Fibroblast of pulmonary artery (primary cell): ENCODE measurements around the gene CCDC80.
A peak's percentile ranks its signal among the peaks of the same experiment; 100 is the strongest.

Experiments
- DNase-seq: peaks from one replicate; pipeline ENCODE4 v3.0.0-alpha.2; 2010; ENCODE audit warnings: low read depth
- H3K4me3 ChIP-seq: replicated peaks from 2 replicates; pipeline ENCODE4 v1.5.1; 2011; ENCODE audit warnings: low read depth, mild to moderate bottlenecking, control low read depth, low read length, moderate library complexity
- TF ChIP-seq, protein P1 (sequence below): IDR thresholded peaks from 2 replicates; pipeline ENCODE4 v1.5.1; 2011; ENCODE audit warnings: mild to moderate bottlenecking, control low read depth, low read length, inconsistent platforms; ENCODE audit errors: missing control alignments

The CCDC80 gene

DNA sequence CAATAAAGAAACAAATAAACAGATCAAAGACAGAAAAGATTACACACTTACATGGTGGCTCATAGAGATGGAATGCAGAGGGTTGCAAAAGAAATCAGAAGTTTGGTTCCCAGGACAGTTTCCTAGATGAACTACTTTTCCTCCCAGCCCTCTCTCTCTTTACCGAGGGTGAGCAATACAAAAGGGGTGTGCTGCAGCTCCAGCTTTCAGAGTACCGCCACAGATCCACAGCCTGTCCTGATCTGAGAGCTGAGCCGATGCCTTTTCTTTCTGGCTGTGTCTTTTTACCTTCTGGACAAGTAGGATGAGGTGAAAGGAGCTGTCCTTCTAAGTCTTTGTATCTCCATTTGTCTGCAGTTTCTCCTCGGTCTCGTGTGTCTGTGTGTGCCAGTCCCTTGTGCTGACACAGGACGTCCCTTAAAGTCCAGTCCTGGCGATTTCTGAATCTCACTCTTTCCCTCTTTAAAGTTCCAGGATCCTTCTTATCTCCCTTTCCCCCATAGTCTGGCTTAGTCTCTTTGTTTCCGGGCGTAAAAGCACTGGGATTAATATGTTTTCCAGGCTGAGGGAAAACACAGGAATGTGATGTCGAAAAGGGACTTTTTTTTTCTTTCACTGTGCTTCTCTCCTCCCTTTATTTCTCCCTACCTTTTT is 540 bp downstream of the CCDC80 start:
- DNase-seq, result peak; percentile 90
- TF ChIP-seq, protein P1, sequence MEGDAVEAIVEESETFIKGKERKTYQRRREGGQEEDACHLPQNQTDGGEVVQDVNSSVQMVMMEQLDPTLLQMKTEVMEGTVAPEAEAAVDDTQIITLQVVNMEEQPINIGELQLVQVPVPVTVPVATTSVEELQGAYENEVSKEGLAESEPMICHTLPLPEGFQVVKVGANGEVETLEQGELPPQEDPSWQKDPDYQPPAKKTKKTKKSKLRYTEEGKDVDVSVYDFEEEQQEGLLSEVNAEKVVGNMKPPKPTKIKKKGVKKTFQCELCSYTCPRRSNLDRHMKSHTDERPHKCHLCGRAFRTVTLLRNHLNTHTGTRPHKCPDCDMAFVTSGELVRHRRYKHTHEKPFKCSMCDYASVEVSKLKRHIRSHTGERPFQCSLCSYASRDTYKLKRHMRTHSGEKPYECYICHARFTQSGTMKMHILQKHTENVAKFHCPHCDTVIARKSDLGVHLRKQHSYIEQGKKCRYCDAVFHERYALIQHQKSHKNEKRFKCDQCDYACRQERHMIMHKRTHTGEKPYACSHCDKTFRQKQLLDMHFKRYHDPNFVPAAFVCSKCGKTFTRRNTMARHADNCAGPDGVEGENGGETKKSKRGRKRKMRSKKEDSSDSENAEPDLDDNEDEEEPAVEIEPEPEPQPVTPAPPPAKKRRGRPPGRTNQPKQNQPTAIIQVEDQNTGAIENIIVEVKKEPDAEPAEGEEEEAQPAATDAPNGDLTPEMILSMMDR, result no peak
- peak overlapping the region; percentile 67 for H3K4me3 ChIP-seq

DNA sequence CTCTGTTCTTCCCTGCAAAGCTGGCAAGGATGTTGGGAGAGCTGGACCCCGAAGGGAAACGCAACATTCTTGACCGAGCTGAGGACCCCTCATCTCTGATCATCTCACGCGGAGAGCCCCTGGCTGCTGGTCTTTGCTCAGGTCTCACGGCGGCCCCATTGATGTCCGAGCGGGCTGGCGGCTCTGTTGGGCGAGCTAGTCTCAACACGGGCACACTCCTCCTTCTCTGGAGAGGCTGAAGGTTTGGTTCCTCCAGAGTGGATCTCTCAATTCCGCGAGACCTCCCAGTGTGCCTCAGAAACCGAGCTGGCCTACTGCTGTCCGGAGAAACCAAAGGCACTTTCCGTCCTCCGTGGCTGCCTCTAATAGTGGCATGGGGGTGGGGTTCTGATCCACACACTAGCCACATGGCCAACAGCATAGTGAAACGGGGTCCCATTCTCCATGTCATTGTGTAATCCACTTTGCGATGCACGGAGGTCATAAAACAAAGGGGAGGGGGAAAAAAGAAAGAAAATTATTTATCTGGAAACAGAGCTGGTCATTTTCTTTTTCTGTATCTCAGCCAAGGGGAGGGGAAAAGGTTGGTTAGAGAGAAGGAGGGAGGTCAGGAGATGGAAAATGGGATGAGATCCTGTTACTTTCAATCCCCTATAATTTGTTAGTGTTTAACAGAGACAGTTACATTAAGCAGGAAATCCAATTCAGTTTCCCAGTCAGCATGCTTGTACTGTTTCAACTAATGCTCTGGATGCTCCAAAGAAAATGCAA is 1.3 kb downstream of the CCDC80 start:
- peak overlapping the region; percentile 67 for H3K4me3 ChIP-seq
- DNase-seq, result no peak
- TF ChIP-seq, protein P1, result no peak

GRCh38 chr3:112638327-112639020 is 2.5 kb downstream of the CCDC80 start:
- H3K4me3 ChIP-seq, result peak overlapping the region; percentile 67
- TF ChIP-seq, protein P1, result no peak
- DNase-seq, result no peak

DNA sequence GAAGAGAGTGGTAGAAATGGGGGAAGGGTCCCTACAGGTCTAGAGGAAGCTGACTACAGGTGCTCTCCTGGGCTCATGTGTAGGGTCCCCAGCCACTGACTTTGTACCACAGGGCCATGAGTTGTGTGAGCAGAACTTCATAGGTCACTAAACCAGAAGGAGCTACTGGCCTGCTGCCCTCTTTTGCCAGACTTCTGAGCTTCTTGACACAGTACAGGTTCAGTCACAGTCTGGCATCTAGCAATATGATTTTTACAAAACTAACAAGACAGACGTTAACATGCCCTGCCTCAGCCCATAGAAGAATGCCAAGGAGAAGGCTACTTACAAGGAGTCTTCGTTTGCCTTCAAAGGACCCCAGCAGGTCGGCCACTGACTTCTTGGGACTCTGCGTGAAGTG is 3.2 kb downstream of the CCDC80 start:
- peak overlapping the region; percentile 67 for H3K4me3 ChIP-seq
- DNase-seq, result no peak
- TF ChIP-seq, protein P1, result no peak

DNA sequence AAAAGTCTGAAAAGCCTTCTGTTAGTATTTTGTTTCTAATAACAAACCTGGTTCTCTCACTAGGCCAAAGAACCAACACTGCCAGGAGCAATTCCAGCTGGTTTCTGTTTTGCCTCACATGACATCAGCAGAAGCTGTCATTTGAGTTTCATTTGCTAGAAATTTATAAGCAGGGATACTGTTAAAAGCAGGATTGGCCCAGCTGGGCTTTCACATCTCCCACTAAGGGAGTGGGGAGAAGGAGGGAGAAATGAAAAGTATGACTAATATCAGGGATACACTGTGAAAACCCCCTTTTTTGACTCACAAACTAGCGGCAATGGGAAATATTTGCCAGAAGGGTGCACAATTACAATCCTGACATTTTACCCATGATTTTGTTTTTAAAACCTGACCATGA is 5.3 kb downstream of the CCDC80 start:
- TF ChIP-seq, protein P1, result no peak

GRCh38 chr3:112634786-112635541 is 6.0 kb downstream of the CCDC80 start:
- DNase-seq, result no peak
- peak overlapping the region; percentile 67 for H3K4me3 ChIP-seq
- TF ChIP-seq, protein P1, result no peak

More for the DNA sequence above, 5.3 kb downstream of the CCDC80 start:
- peak; percentile 90 for DNase-seq
- peak overlapping the region; percentile 67 for H3K4me3 ChIP-seq
